KMS-11 (cell line): ENCODE results near the gene CASP8AP2.

Experiments used
- H2AFZ ChIP-seq: fragments of 200-600 bp; sonication (generic); 2 replicates; pipeline ENCODE4 v1.6.1; 2016; ENCODE audit warnings: antibody characterized with exemption, mixed run types, low read depth
- H3K27ac ChIP-seq: fragments of 200-600 bp; sonication (generic); 2 replicates; pipeline ENCODE4 v1.6.1; 2016; ENCODE audit warnings: mild to moderate bottlenecking, mixed run types
- H3K27me3 ChIP-seq: fragments of 200-600 bp; sonication (generic); 2 replicates; pipeline ENCODE4 v1.6.1; 2017; ENCODE audit warnings: mild to moderate bottlenecking, low read depth, mixed run types, moderate library complexity; ENCODE audit not compliant: insufficient read depth
- H3K36me3 ChIP-seq: fragments of 200-600 bp; sonication (generic); 2 replicates; pipeline ENCODE4 v1.6.1; 2017; ENCODE audit warnings: mild to moderate bottlenecking, mixed run types; ENCODE audit not compliant: insufficient read depth
- H3K4me1 ChIP-seq: fragments of 200-600 bp; sonication (generic); 2 replicates; pipeline ENCODE4 v1.6.1; 2016; ENCODE audit warnings: mild to moderate bottlenecking, low read depth, mixed run types; ENCODE audit not compliant: poor library complexity, severe bottlenecking
- H3K4me2 ChIP-seq: fragments of 200-600 bp; sonication (generic); 2 replicates; pipeline ENCODE4 v1.7.0; 2016; ENCODE audit warnings: mild to moderate bottlenecking, mixed run types
- H3K4me3 ChIP-seq: fragments of 200-600 bp; sonication (generic); IDR thresholded peaks from 2 replicates; pipeline ENCODE4 v1.6.1; 2017; ENCODE audit warnings: low read depth, low read length, mixed read lengths; ENCODE audit not compliant: insufficient read depth
- H3K79me2 ChIP-seq: fragments of 200-600 bp; sonication (generic); 2 replicates; pipeline ENCODE4 v1.6.1; 2016; ENCODE audit warnings: low read depth, mixed run types; ENCODE audit not compliant: insufficient read depth
- H3K9ac ChIP-seq: fragments of 200-600 bp; sonication (generic); 2 replicates; pipeline ENCODE4 v1.6.1; 2016; ENCODE audit warnings: mild to moderate bottlenecking, mixed run types
- H4K20me1 ChIP-seq: fragments of 200-600 bp; sonication (generic); 2 replicates; pipeline ENCODE4 v1.6.1; 2016; ENCODE audit warnings: mild to moderate bottlenecking, mixed run types; ENCODE audit not compliant: insufficient read depth
- TF ChIP-seq, protein P1 (sequence below): fragments of 200-600 bp; sonication (generic); conservative IDR thresholded peaks from 2 replicates; pipeline ENCODE4 v1.6.1; 2017; ENCODE audit warnings: low read depth, mild to moderate bottlenecking, antibody characterized with exemption, low read length, moderate library complexity, mixed read lengths

The CASP8AP2 gene

DNA sequence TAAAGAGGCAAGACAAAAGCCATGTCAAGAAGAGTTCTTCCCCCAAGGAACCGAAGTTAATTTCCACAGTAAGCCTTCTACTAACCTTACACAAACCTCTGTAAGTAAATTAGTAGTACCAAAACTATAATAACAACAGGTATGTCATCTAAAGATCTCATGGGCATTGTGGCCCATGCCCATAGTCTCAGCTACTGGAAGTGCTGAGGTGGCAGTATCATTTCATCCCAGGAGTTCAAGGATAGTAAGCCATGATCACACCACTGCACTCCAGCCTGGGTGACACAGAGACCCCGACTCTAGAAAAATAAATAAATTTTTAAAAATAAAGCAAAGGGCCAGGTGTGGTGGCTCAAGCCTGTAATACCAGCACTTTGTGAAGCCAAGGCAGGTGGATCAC is 39.3 kb upstream of the CASP8AP2 start:
- Histone ChIP-seq H3K4me1 (peaks cover 29% of the 10 kb centered on the region), H3K4me3 (no peak overlapping the region), H2AFZ (no peak overlapping the region), H3K27me3 (no peaks in the 10 kb centered on the region), H4K20me1 (no peaks in the 10 kb centered on the region), H3K79me2 (peaks cover 8% of the 10 kb centered on the region; the same call in 1 of the 2 replicates), H3K9ac (no peak overlapping the region), H3K36me3 (no peaks in the 10 kb centered on the region), H3K4me2 (no peak overlapping the region), H3K27ac (no peak overlapping the region)
- TF ChIP-seq, protein P1, sequence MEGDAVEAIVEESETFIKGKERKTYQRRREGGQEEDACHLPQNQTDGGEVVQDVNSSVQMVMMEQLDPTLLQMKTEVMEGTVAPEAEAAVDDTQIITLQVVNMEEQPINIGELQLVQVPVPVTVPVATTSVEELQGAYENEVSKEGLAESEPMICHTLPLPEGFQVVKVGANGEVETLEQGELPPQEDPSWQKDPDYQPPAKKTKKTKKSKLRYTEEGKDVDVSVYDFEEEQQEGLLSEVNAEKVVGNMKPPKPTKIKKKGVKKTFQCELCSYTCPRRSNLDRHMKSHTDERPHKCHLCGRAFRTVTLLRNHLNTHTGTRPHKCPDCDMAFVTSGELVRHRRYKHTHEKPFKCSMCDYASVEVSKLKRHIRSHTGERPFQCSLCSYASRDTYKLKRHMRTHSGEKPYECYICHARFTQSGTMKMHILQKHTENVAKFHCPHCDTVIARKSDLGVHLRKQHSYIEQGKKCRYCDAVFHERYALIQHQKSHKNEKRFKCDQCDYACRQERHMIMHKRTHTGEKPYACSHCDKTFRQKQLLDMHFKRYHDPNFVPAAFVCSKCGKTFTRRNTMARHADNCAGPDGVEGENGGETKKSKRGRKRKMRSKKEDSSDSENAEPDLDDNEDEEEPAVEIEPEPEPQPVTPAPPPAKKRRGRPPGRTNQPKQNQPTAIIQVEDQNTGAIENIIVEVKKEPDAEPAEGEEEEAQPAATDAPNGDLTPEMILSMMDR, result no peak

DNA sequence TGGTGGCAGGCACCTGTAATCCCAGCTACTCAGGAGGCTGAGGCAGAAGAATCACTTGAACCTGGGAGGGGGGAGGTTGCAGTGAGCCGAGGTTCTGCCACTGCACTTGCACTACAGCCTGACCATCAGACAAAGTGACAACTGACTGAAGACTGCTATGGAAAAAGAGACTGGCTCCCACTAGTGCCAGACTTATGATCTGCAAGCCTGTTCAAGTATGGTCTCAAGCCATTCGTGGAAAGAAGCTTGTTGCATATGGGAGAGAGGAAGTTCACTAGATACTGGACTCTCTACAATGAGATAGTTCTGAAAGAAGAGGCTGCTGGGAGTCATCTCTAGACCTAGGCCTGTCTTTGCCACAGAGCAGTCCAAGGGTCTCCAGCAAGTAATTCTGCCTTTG is 36.8 kb upstream of the CASP8AP2 start:
- Histone ChIP-seq H3K79me2 (peaks cover 8% of the 10 kb centered on the region; the same call in 1 of the 2 replicates), H2AFZ (no peak overlapping the region), H3K4me1 (peaks cover 29% of the 10 kb centered on the region), H3K4me3 (no peak overlapping the region), H3K4me2 (0 out of 2 replicates have a peak overlapping the region, but pooled peaks have one; percentile 57), H3K27ac (no peak overlapping the region; the same call in 1 of the 2 replicates), H3K36me3 (no peaks in the 10 kb centered on the region), H3K27me3 (no peaks in the 10 kb centered on the region), H4K20me1 (no peaks in the 10 kb centered on the region), H3K9ac (no peak overlapping the region)
- TF ChIP-seq, protein P1, result peak; percentile 40

DNA sequence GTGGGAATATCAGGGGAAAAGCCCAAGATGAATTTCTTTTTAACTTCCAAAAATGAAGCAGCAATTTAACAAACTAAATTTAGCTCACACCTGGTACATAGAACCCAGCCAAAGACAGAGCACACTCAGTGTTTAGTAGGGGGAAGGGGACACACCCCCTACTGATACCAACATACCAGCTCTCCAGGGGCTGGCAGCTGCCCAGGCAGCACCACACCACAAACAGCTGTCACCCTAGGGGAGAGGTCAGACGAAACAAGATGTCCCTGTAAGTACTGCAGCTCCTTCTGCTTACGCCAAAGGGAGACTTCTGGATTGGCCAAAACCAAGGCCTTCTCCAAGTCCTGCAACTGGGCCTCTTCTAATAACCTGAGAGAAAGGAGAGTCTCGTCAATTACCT is 36.1 kb upstream of the CASP8AP2 start:
- Histone ChIP-seq H3K9ac (no peak overlapping the region), H3K4me1 (peaks cover 29% of the 10 kb centered on the region), H4K20me1 (no peaks in the 10 kb centered on the region), H3K4me3 (no peak overlapping the region), H3K27me3 (no peaks in the 10 kb centered on the region), H2AFZ (no peak overlapping the region), H3K4me2 (peak overlapping the region; percentile 57), H3K79me2 (peaks cover 8% of the 10 kb centered on the region; the same call in 1 of the 2 replicates), H3K36me3 (no peaks in the 10 kb centered on the region), H3K27ac (no peak overlapping the region; the same call in 1 of the 2 replicates)
- TF ChIP-seq, protein P1, result no peak

DNA sequence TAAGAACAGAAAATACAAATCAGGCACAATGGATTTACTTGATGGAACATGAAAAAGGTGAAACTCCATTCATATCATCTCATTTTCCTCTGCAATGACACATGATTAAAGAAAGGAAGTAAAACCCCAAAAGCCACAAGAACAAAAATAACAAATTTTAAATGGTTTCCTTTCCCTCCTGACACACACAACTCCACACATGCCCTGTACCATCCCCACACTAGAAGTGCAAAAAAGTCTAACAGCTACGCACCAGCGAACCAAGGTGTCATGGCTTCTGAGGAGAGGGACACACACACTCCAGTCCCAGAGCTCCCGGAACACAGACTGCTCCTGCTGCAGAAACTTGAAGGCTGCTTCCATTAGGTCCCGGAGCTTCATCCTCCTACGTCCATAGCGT is 35.4 kb upstream of the CASP8AP2 start:
- H3K4me3 ChIP-seq, result no peak overlapping the region
- peaks cover 8% of the 10 kb centered on the region; the same call in 1 of the 2 replicates for H3K79me2 ChIP-seq
- peaks cover 29% of the 10 kb centered on the region for H3K4me1 ChIP-seq
- peak overlapping the region; percentile 57 for H3K4me2 ChIP-seq
- TF ChIP-seq, protein P1, result no peak
- no peaks in the 10 kb centered on the region for H3K27me3 ChIP-seq
- H2AFZ ChIP-seq, result no peak overlapping the region
- no peak overlapping the region for H3K27ac ChIP-seq
- no peaks in the 10 kb centered on the region for H3K36me3 ChIP-seq
- no peak overlapping the region for H3K9ac ChIP-seq
- no peaks in the 10 kb centered on the region for H4K20me1 ChIP-seq
